ENCODE data around the gene PLXNA1. TPM values are rescaled to one million over a fixed set of nuclear protein-coding genes. Genes with fewer than 3 reads are reported as not detected.

Gene PLXNA1
- total and polyA plus RNA-seq, 10 of the 15 experiments (the other 5 are each of a cell fraction or from before 2014, with no cell fraction given): 0.03 to 16.4 (median 2.5) TPM

- Histone ChIP-seq H3K4me2 (ENCODE audit: control insufficient read depth, insufficient read depth) (no peak overlapping the region), H3K27ac (ENCODE audit: control insufficient read depth, insufficient read depth) (no peak overlapping the region), H4K20me1 (ENCODE audit: control insufficient read depth, insufficient read depth) (no peaks in the 10 kb centered on the region), H3K27me3 (replicated peaks in 1 of 2; ENCODE audit: control insufficient read depth in 2 of 2, insufficient read depth in 2 of 2, low read length in 1 of 2) (no peaks in the 10 kb centered on the region), H3K9me3 (replicated peaks; ENCODE audit: control insufficient read depth, insufficient read depth, low read length) (no peaks in the 10 kb centered on the region), H2AFZ (ENCODE audit: control insufficient read depth, low read depth, low read length) (no peak overlapping the region), H3K9ac (ENCODE audit: control insufficient read depth, insufficient read depth, low read length) (no peak overlapping the region), H3K79me2 (ENCODE audit: control insufficient read depth, insufficient read depth, low read length) (no peaks in the 10 kb centered on the region; the same call in none of the 2 replicates), H3K4me3 (no peak overlapping the region), H3K4me1 (ENCODE audit: control insufficient read depth, insufficient read depth, low read length) (no peaks in the 10 kb centered on the region), H3K36me3 (ENCODE audit: control insufficient read depth in 2 of 2, insufficient read depth in 2 of 2, low read length in 1 of 2) (peaks cover 0 to 11% of the 10 kb centered on the region in 2 experiments; a peak in 2 of 4 replicates)
- ChIA-PET CTCF (interaction anchor here (3.0 kb wide), 1 partner anchor 236 kb away, joined by 10 read pairs; no protein-coding TSS in a partner anchor), POLR2A (no interaction called here), SMC1A (ENCODE audit: uncharacterized antibody, unreplicated experiment) (no interaction called here), RAD21 (ENCODE audit: unreplicated experiment) (no interaction called here)
- FAIRE-seq: no peak
- no peak for ATAC-seq
- 31% methylated on average over 7 of the region's 8 CpGs for WGBS (ENCODE audit: insufficient coverage, insufficient replicate concordance, low lambda C conversion rate, missing lambda C conversion rate)
- in situ Hi-C loops (cut with MboI): no loop called here
- BruUV-seq (replicated peaks): no TSS peak
- intact Hi-C loops (cut with micrococcal nuclease; ENCODE audit: unreplicated experiment): loop anchor here (10.0 kb wide), 2 partner anchors 467 to 557 kb away; no protein-coding TSS in a partner anchor
- DNase-seq (ENCODE audit: low read depth, low spot score): no peak
- TF ChIP-seq POU2F2 (IDR thresholded peaks at IDR 0.05; ENCODE audit: borderline replicate concordance, low read depth, low read length): no peak
- no peak for TF ChIP-seq KDM1A (IDR thresholded peaks at IDR 0.05; ENCODE audit: borderline replicate concordance)
- TF ChIP-seq ZZZ3 (IDR thresholded peaks at IDR 0.05; ENCODE audit: control insufficient read depth, insufficient read length, low read depth): no peak
- TF ChIP-seq SUZ12 (IDR thresholded peaks at IDR 0.05; ENCODE audit: unreplicated experiment): no peak
- no peak for TF ChIP-seq NRF1 (conservative IDR thresholded peaks at IDR 0.05; ENCODE audit: low read depth, low read length)
- TF ChIP-seq ZNF592 (IDR thresholded peaks at IDR 0.05): no peak
- no peak for TF ChIP-seq KAT2A (conservative IDR thresholded peaks at IDR 0.05; ENCODE audit: control insufficient read depth, low read depth, low read length)
- TF ChIP-seq RB1 (IDR thresholded peaks at IDR 0.05; ENCODE audit: borderline replicate concordance): no peak
- no peak for TF ChIP-seq STAT1 (conservative IDR thresholded peaks at IDR 0.05)
- TF ChIP-seq FOXK2 (IDR thresholded peaks at IDR 0.05): no peak
- TF ChIP-seq SKIL (IDR thresholded peaks at IDR 0.05; ENCODE audit: low read depth, poor library complexity, severe bottlenecking): no peak
- TF ChIP-seq WRNIP1 (IDR thresholded peaks at IDR 0.05; ENCODE audit: borderline replicate concordance, low read depth, low read length): no peak
- TF ChIP-seq HCFC1 (IDR thresholded peaks at IDR 0.05; ENCODE audit: low read length): no peak
- no peak for TF ChIP-seq FOXM1 (IDR thresholded peaks at IDR 0.05; ENCODE audit: low read depth, low read length)
- no peak for TF ChIP-seq MTA2 (IDR thresholded peaks at IDR 0.05; ENCODE audit: low read depth)
- no peak for TF ChIP-seq USF2 (IDR thresholded peaks at IDR 0.05; ENCODE audit: borderline replicate concordance, low read depth, low read length)
Measured at GRCh38 chr3:126987596-126987995, 4.7 kb downstream of the PLXNA1 start.
